Ovary (tissue), 9 donors: ENCODE results near the gene UBTD1. TPM values are rescaled to one million over a fixed set of nuclear protein-coding genes. Genes with fewer than 3 reads are reported as not detected.
"Not testable (repeated sequence)": the region's sequence is repeated elsewhere in the genome, so short reads cannot be mapped to it uniquely, and the experiment has no call there.

Experiments used
- DNase-seq, 5 donors: peaks; one replicate each; pipeline ENCODE4 v3.0.0-alpha.2; 2019 to 2020
- H3K27ac ChIP-seq, 2 donors: fragments of 200-600 bp; one replicate each; pipeline versions ENCODE4 v1.5.1 to v1.8.0; 2019 to 2022
- H3K27me3 ChIP-seq: fragments of 200-600 bp; one replicate; pipeline ENCODE4 v1.8.0; 2022
- H3K36me3 ChIP-seq: fragments of 200-600 bp; sonication (generic); one replicate; pipeline ENCODE4 v1.5.1; 2019
- H3K4me1 ChIP-seq: one replicate; pipeline ENCODE4 v1.8.1; 2013; ENCODE audit warnings: mild to moderate bottlenecking, moderate library complexity; ENCODE audit not compliant: insufficient read depth
- H3K4me3 ChIP-seq: fragments of 200-600 bp; sonication (generic); one replicate; pipeline ENCODE4 v1.5.1; 2017
- H3K9me3 ChIP-seq, 2 donors: fragments of 200-600 bp in 1 of 2; sonication (generic) in 1 of 2; one replicate each; pipeline versions ENCODE4 v1.5.1 to v1.8.1; 2013 to 2019; ENCODE audit warnings: mild to moderate bottlenecking in 1 of 2, moderate library complexity in 1 of 2
- EP300 ChIP-seq: sonication (generic); formaldehyde crosslinking; IDR thresholded peaks from one replicate; pipeline ENCODE4 v1.6.1; 2017; ENCODE audit warnings: antibody characterized with exemption
- POLR2A ChIP-seq: fragments of 450-650 bp; IDR thresholded peaks from one replicate; pipeline ENCODE4 v1.6.1; 2017; ENCODE audit warnings: antibody characterized with exemption, mild to moderate bottlenecking, moderate library complexity
- WGBS, 3 donors: extraction: QIAGEN DNeasy Blood & Tissue Kit in 1 of 3; methylation state at CpG; one replicate each; pipeline versions ENCODE4 v1.1.5 to v1.1.7; 2013 to 2017; 5-methylcytosine and 5-hydroxymethylcytosine counted together
- intact Hi-C, 4 donors: fragments of 100-400 bp; cut with DNase I; formaldehyde crosslinking; loops; one replicate each; pipeline versions ENCODE4 v1.11.0 to v1.15.1; 2022 to 2023
- polyA plus RNA-seq, 2 donors: library from polyadenylated mRNA; stranded (reverse); fragments of 200-250 nt in 1 of 2; fragments of 350-450 nt in 1 of 2; fragmentation: Illumina TruSeq in 1 of 2; extraction: RNeasy Lipid Tissue Mini Kit (QIAGEN cat#74804) in 1 of 2; gene quantifications; one replicate each; pipeline ENCODE4 v1.2.3, GENCODE V29; 2013 to 2014
- total RNA-seq, 7 donors: library from RNA; depleted of rRNA in 2 of 7; stranded (reverse); fragments of >200 nt in 2 of 7; fragmentation: NEBNext Ultra II Directional in 3 of 7; extraction: Animal tissue kit (Norgen Biotek cat#: 25700) in 3 of 7; gene quantifications; one replicate each; pipeline versions ENCODE4 v1.1.0 to v1.2.4, GENCODE V29; 2016 to 2023
- TF ChIP-seq, protein P1 (sequence below), 3 donors: fragments of 450-650 bp in 2 of 3; fragments of 200-600 bp in 1 of 3; IDR thresholded peaks; one replicate each; pipeline versions ENCODE4 v1.5.1 to v1.8.0; 2016 to 2022; ENCODE audit warnings: antibody characterized with exemption in 3 of 3, mild to moderate bottlenecking in 1 of 3
- donor health status: DM: no; HTN: no; CAD: no; lungs with moderate emphysema.
- donor health status: DM: no; HTN: no; CAD: no.
- donor health status: Bipolar disorder and iron deficiency.
- donor health status: DM: yes; HTN: yes; CAD: no.
- donor health status: DM: no; HTN: no; CAD: no.
- donor health status: DM: yes; HTN: yes; CAD: no.

Gene UBTD1
- total and polyA plus RNA-seq, 9 donors: 0.20 to 15.2 (median 11.5) TPM

DNA sequence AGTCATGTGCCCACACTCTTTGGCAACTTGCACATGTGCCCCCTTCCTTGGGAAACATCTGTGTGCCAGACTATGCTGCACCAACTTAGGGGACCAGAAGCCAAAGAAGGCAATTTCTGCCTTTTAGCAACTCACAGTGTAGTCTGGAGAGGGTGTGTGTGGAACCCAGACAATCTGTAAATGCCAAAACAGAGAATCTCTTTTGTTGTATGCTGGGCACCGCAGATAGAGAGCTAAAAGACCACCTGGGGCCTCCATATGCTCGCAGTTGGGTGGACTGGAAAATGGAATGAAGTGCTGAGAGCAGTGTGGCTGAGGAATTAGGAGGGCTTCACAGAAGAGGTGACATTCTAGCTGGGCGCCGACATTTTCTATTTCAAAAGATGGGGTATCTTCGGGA lies 26.4 kb downstream of the UBTD1 start:
- Histone ChIP-seq H3K4me1 (no peaks in the 10 kb centered on the region), H3K9me3 (no peaks in the 10 kb centered on the region), H3K27me3 (no peaks in the 10 kb centered on the region), H3K27ac (no peak overlapping the region), H3K36me3 (no peaks in the 10 kb centered on the region), H3K4me3 (no peak overlapping the region)
- TF ChIP-seq POLR2A (no peak), EP300 (no peak)
- TF ChIP-seq, protein P1, sequence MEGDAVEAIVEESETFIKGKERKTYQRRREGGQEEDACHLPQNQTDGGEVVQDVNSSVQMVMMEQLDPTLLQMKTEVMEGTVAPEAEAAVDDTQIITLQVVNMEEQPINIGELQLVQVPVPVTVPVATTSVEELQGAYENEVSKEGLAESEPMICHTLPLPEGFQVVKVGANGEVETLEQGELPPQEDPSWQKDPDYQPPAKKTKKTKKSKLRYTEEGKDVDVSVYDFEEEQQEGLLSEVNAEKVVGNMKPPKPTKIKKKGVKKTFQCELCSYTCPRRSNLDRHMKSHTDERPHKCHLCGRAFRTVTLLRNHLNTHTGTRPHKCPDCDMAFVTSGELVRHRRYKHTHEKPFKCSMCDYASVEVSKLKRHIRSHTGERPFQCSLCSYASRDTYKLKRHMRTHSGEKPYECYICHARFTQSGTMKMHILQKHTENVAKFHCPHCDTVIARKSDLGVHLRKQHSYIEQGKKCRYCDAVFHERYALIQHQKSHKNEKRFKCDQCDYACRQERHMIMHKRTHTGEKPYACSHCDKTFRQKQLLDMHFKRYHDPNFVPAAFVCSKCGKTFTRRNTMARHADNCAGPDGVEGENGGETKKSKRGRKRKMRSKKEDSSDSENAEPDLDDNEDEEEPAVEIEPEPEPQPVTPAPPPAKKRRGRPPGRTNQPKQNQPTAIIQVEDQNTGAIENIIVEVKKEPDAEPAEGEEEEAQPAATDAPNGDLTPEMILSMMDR (IDR thresholded peaks at IDR 0.05): no peak
- 96 to 99% (median 97%) methylated on average over 5 of the region's 5 CpGs for WGBS, 3 donors
- intact Hi-C loops: no loop called here
- DNase-seq: no peak

DNA sequence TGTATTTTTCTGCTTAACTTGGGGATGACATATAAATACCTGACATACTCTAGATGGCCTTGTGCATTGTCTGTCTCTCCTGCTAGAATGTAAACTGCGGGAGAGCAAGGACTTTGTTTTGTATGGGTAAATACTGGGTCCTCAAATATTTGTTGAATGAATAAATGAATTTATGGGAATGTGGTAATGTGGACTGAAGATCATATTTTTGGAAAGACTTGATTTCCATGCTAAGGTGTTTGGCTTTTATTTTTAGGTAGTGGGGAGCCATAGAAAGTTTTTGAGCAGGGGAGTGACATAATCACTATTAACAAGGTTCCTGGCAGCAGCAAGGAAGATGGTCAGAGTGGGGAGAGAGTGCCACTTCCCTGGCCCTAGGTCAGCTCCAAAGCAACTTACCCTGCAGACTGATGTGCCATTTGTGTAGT lies 27.0 kb downstream of the UBTD1 start:
- no peak for DNase-seq
- no peak overlapping the region for H3K4me3 ChIP-seq
- WGBS, 3 donors: 76 to 89% (median 83%) methylated on average over 1 of the region's 1 CpG
- H3K36me3 ChIP-seq: no peaks in the 10 kb centered on the region
- TF ChIP-seq, protein P1 (IDR thresholded peaks at IDR 0.05): no peak
- TF ChIP-seq POLR2A (no peak), EP300 (no peak)
- H3K9me3 ChIP-seq: no peaks in the 10 kb centered on the region
- no peak overlapping the region for H3K27ac ChIP-seq
- no peaks in the 10 kb centered on the region for H3K4me1 ChIP-seq
- intact Hi-C loops: no loop called here
- no peaks in the 10 kb centered on the region for H3K27me3 ChIP-seq

DNA sequence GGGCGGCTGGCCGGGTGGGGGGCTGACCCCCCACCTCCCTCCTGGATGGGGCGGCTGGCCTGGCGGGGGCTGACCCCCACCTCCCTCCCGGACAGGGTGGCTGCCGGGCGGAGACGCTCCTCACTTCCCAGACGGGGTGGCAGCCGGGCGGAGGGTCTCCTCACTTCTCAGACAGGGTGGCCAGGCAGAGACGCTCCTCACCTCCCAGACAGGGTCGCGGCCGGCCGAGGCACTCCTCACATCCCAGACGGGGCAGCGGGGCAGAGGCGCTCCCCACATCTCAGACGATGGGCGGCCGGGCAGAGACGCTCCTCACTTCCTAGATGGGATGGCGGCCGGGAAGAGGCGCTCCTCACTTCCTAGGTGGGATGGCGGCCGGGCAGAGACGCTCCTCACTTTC lies 30.2 kb downstream of the UBTD1 start:
- DNase-seq, intact Hi-C loops, H3K9me3 ChIP-seq, H3K4me3 ChIP-seq, H3K27me3 ChIP-seq, H3K36me3 ChIP-seq, H3K27ac ChIP-seq, H3K4me1 ChIP-seq: not testable (repeated sequence)
- WGBS, 3 donors: 93 to 100% (median 97%) methylated on average over 4 to 22 of the region's 29 CpGs

GRCh38 chr10:97529685-97530465 lies 31.2 kb downstream of the UBTD1 start:
- H3K9me3 ChIP-seq: no peaks in the 10 kb centered on the region
- 81 to 88% (median 86%) methylated on average over 14 of the region's 14 CpGs for WGBS, 3 donors
- H3K27ac ChIP-seq: no peak overlapping the region
- H3K27me3 ChIP-seq: no peaks in the 10 kb centered on the region
- no peak overlapping the region for H3K4me3 ChIP-seq
- H3K4me1 ChIP-seq: no peaks in the 10 kb centered on the region
- TF ChIP-seq EP300 (no peak), POLR2A (no peak)
- TF ChIP-seq, protein P1 (IDR thresholded peaks at IDR 0.05): no peak
- intact Hi-C loops: no loop called here
- no peaks in the 10 kb centered on the region for H3K36me3 ChIP-seq
- DNase-seq: no peak

- no peak for DNase-seq
- H3K4me1 ChIP-seq: no peaks in the 10 kb centered on the region
- WGBS, 3 donors: 85 to 92% (median 89%) methylated on average over 10 of the region's 10 CpGs
- H3K9me3 ChIP-seq: no peaks in the 10 kb centered on the region
- no peak overlapping the region for H3K27ac ChIP-seq
- no peaks in the 10 kb centered on the region for H3K27me3 ChIP-seq
- H3K4me3 ChIP-seq: no peak overlapping the region
- intact Hi-C loops: no loop called here
- no peaks in the 10 kb centered on the region for H3K36me3 ChIP-seq
- TF ChIP-seq EP300: no peak
- TF ChIP-seq POLR2A: no peak
- TF ChIP-seq, protein P1 (IDR thresholded peaks at IDR 0.05): no peak
Measured at GRCh38 chr10:97531401-97531986, 32.8 kb downstream of the UBTD1 start.
